Urinary bladder (tissue), 4 donors: ENCODE results near the gene TRIM58. TPM values are rescaled to one million over a fixed set of nuclear protein-coding genes. Genes with fewer than 3 reads are reported as not detected.

Experiments
- DNase-seq: peaks from one replicate; pipeline ENCODE4 v3.0.0-alpha.2; 2015; ENCODE audit errors: extremely low spot score
- H3K27ac ChIP-seq: one replicate; pipeline ENCODE4 v1.5.1; 2013; ENCODE audit warnings: low read depth, mild to moderate bottlenecking, moderate library complexity
- H3K36me3 ChIP-seq: one replicate; pipeline ENCODE4 v1.6.1; 2013; ENCODE audit warnings: mild to moderate bottlenecking, moderate library complexity; ENCODE audit not compliant: insufficient read depth
- H3K4me1 ChIP-seq: one replicate; pipeline ENCODE4 v1.6.1; 2013; ENCODE audit warnings: mild to moderate bottlenecking, moderate library complexity; ENCODE audit not compliant: insufficient read depth
- H3K4me3 ChIP-seq: one replicate; pipeline ENCODE4 v1.5.1; 2013; ENCODE audit warnings: low read depth, low read length
- WGBS: extraction: QIAGEN DNeasy Blood & Tissue Kit; methylation state at CpG from one replicate; pipeline ENCODE4 v1.1.7; 2013; 5-methylcytosine and 5-hydroxymethylcytosine counted together
- polyA plus RNA-seq: library from polyadenylated mRNA; stranded (reverse); fragments of 200-250 nt; gene quantifications from one replicate; pipeline ENCODE4 v1.2.3, GENCODE V29; 2013
- total RNA-seq: library from RNA; depleted of rRNA; stranded (reverse); fragments of >200 nt; gene quantifications from one replicate; pipeline ENCODE4 v1.2.3, GENCODE V29; 2014
- donor health status: healthy with polysubstance abuse.
- donor health status: healthy.

TRIM58 gene
- total and polyA plus RNA-seq, 2 donors: 0.43 to 3.1 TPM

- H3K27ac ChIP-seq: no peak overlapping the region
- WGBS: 50% methylated on average over 7 of the region's 7 CpGs
- no peak overlapping the region for H3K4me3 ChIP-seq
- no peak for DNase-seq
- H3K4me1 ChIP-seq: no peaks in the 10 kb centered on the region
- H3K36me3 ChIP-seq: no peaks in the 10 kb centered on the region
Observed at GRCh38 chr1:247906504-247907047, 49.6 kb downstream of the TRIM58 start.

GRCh38 chr1:247908766-247909165 lies 51.8 kb downstream of the TRIM58 start:
- 78% methylated on average over 5 of the region's 5 CpGs for WGBS
- no peaks in the 10 kb centered on the region for H3K4me1 ChIP-seq
- no peak for DNase-seq

DNA sequence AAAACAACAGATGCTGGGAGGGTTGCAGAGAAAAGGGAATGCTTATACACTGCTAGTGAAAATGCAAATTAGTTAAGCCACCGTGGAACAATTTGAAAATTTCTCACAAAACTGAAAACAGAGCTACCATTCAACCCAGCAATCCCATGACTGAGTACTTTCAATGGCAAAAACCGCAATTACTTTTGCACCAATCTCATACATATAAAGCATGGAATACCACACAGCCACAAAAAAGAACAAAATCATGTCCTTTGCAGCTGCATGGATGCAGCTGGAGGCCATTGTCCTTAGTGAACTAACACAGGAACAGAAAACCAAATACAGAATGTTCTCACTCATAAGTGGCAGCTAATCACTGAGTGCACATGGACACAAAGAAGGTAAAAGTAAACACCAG lies 56.8 kb downstream of the TRIM58 start:
- Histone ChIP-seq H3K4me1 (no peaks in the 10 kb centered on the region), H3K27ac (no peak overlapping the region), H3K36me3 (no peaks in the 10 kb centered on the region), H3K4me3 (no peak overlapping the region)
- DNase-seq: no peak
- WGBS: 79% methylated on average over 2 of the region's 2 CpGs

More at GRCh38 chr1:247908766-247909165, 51.8 kb downstream of the TRIM58 start:
- Histone ChIP-seq H3K27ac (no peak overlapping the region), H3K4me3 (no peak overlapping the region), H3K36me3 (no peaks in the 10 kb centered on the region)

DNA sequence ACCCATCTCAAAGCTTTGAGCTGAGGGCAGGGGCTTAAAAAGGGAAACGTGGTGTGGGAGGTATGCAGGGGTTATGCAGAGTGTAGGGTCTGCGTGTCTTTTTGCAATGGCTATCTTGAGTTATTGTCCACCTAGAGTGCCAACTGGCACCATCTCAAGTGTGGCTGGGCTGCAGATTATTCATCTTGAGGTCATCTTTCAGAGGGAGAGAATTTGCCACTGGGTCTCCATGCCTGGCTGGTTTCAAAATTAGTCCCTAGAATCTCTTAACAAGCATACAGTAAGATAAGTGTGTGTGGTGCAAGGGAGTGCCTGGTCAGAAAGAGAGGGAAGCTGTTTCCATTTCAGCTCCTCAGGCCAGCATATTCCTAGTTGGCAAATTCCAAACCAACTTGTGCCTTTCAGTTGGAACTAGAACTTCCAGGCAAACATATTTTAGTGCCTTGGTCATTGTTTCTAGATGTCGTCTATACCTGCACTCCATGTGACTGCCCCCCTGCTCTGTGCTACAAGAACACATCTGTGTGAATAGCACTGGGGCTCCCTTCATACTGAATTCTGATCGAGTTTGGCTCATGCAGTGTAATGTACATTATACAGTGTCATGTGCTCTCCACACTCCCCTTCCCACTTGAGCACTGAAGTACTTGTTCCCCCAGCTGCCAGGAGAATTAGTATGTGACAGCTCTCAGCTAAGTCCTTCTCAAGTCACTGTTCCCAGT lies 58.1 kb downstream of the TRIM58 start:
- H3K36me3 ChIP-seq: no peaks in the 10 kb centered on the region
- no peak overlapping the region for H3K4me3 ChIP-seq
- 57% methylated on average over 4 of the region's 4 CpGs for WGBS
- no peaks in the 10 kb centered on the region for H3K4me1 ChIP-seq
- DNase-seq: no peak
- H3K27ac ChIP-seq: no peak overlapping the region

GRCh38 chr1:247919952-247920351 lies 63.0 kb downstream of the TRIM58 start, which contains the start of gene OR2T8:
Gene OR2T8, plus strand, starts transcription at chr1:247920252. Its CDS starts 766 bp downstream, at chr1:247921018.
- DNase-seq: no peak
- Histone ChIP-seq H3K4me1 (no peaks in the 10 kb centered on the region), H3K4me3 (no peak within 1 kb of the TSS), H3K36me3 (no peaks in the 10 kb centered on the region), H3K27ac (no peak within 1 kb of the TSS)
- 89% methylated on average over 2 of the region's 2 CpGs for WGBS

- Histone ChIP-seq H3K27ac (no peak overlapping the region), H3K36me3 (no peaks in the 10 kb centered on the region), H3K4me1 (no peaks in the 10 kb centered on the region), H3K4me3 (no peak overlapping the region)
- DNase-seq: no peak
- 62% methylated on average over 3 of the region's 3 CpGs for WGBS
Observed at GRCh38 chr1:247923941-247924340, 67.0 kb downstream of the TRIM58 start.

- no peak within 1 kb of the TSS for H3K4me3 ChIP-seq
- H3K36me3 ChIP-seq: no peaks in the 10 kb centered on the region
- H3K4me1 ChIP-seq: no peaks in the 10 kb centered on the region
- DNase-seq: no peak
- 90% methylated on average over 9 of the region's 9 CpGs for WGBS
- no peak within 1 kb of the TSS for H3K27ac ChIP-seq
Observed at GRCh38 chr1:247924868-247925267, 67.9 kb downstream of the TRIM58 start, which contains the start of gene OR2AJ1. Gene OR2AJ1, plus strand, starts transcription at chr1:247924889. Its CDS starts 8,880 bp downstream, at chr1:247933769.

Other genes starting within 250 kb of the TRIM58 start
- not detected for gene OR13G1, start 177.4 kb upstream of the TRIM58 start, total RNA-seq
- not detected for gene OR13G1, start 177.4 kb upstream of the TRIM58 start, polyA plus RNA-seq
- gene OR6F1, start 140.5 kb upstream of the TRIM58 start, total RNA-seq: not detected
- gene OR6F1, start 140.5 kb upstream of the TRIM58 start, polyA plus RNA-seq: not detected
- not detected for gene OR14K1, start 118.6 kb upstream of the TRIM58 start, total RNA-seq
- not detected for gene OR14K1, start 118.6 kb upstream of the TRIM58 start, polyA plus RNA-seq
- not detected for gene OR14A2, start 109.0 kb upstream of the TRIM58 start, total RNA-seq
- not detected for gene OR14A2, start 109.0 kb upstream of the TRIM58 start, polyA plus RNA-seq
- not detected for gene OR1C1, start 96.6 kb upstream of the TRIM58 start, total RNA-seq
- gene OR1C1, start 96.6 kb upstream of the TRIM58 start, polyA plus RNA-seq: not detected
- not detected for gene OR14A16, start 33.1 kb upstream of the TRIM58 start, total RNA-seq
- gene OR14A16, start 33.1 kb upstream of the TRIM58 start, polyA plus RNA-seq: not detected
- not detected for gene OR11L1, start 15.3 kb upstream of the TRIM58 start, total RNA-seq
- gene OR11L1, start 15.3 kb upstream of the TRIM58 start, polyA plus RNA-seq: not detected
- 0.53 TPM for gene OR2W3, start 38.4 kb downstream of the TRIM58 start, total RNA-seq
- 0.47 TPM for gene OR2W3, start 38.4 kb downstream of the TRIM58 start, polyA plus RNA-seq
- gene OR2T8, start 63.1 kb downstream of the TRIM58 start, total RNA-seq: not detected
- gene OR2T8, start 63.1 kb downstream of the TRIM58 start, polyA plus RNA-seq: not detected
- not detected for gene OR2AJ1, start 67.7 kb downstream of the TRIM58 start, total RNA-seq
- gene OR2AJ1, start 67.7 kb downstream of the TRIM58 start, polyA plus RNA-seq: not detected
- gene OR2L8, start 91.7 kb downstream of the TRIM58 start, total RNA-seq: 0.53 TPM
- not detected for gene OR2L8, start 91.7 kb downstream of the TRIM58 start, polyA plus RNA-seq
- not detected for gene OR2AK2, start 108.0 kb downstream of the TRIM58 start, total RNA-seq
- not detected for gene OR2AK2, start 108.0 kb downstream of the TRIM58 start, polyA plus RNA-seq
- not detected for gene OR2L5, start 156.5 kb downstream of the TRIM58 start, total RNA-seq
- gene OR2L5, start 156.5 kb downstream of the TRIM58 start, polyA plus RNA-seq: not detected
- gene OR2L2, start 172.9 kb downstream of the TRIM58 start, total RNA-seq: 0.11 TPM
- gene OR2L2, start 172.9 kb downstream of the TRIM58 start, polyA plus RNA-seq: 0.01 TPM
- not detected for gene OR2L3, start 189.6 kb downstream of the TRIM58 start, total RNA-seq
- gene OR2L3, start 189.6 kb downstream of the TRIM58 start, polyA plus RNA-seq: not detected
- not detected for gene OR2L13, start 238.0 kb downstream of the TRIM58 start, total RNA-seq
- gene OR2L13, start 238.0 kb downstream of the TRIM58 start, polyA plus RNA-seq: 0.04 TPM